Upper lobe of left lung (tissue), 4 donors: ENCODE measurements around the gene HBQ1.

Experiments
- CTCF ChIP-seq, 6 experiments: fragments of 450-650 bp in 4 of 6; fragments of 200-600 bp in 2 of 6; sonication (generic) in 2 of 6; IDR thresholded peaks; one replicate each; pipeline ENCODE4 v1.5.1; 2016 to 2019; ENCODE audit warnings: antibody characterized with exemption in 6 of 6
- EP300 ChIP-seq, 4 donors: sonication (generic); formaldehyde crosslinking; IDR thresholded peaks; one replicate each; pipeline ENCODE4 v1.5.1; 2017; ENCODE audit warnings: antibody characterized with exemption in 4 of 4, control low read depth in 2 of 4
- POLR2A ChIP-seq, 4 donors: fragments of 450-650 bp; IDR thresholded peaks; one replicate each; pipeline ENCODE4 v1.5.1; 2016 to 2017; ENCODE audit warnings: antibody characterized with exemption in 4 of 4, mild to moderate bottlenecking in 2 of 4
- POLR2AphosphoS5 ChIP-seq, 2 donors: sonication (generic); formaldehyde crosslinking; IDR thresholded peaks; one replicate each; pipeline ENCODE4 v1.5.1; 2017; ENCODE audit warnings: antibody characterized with exemption in 2 of 2

DNA sequence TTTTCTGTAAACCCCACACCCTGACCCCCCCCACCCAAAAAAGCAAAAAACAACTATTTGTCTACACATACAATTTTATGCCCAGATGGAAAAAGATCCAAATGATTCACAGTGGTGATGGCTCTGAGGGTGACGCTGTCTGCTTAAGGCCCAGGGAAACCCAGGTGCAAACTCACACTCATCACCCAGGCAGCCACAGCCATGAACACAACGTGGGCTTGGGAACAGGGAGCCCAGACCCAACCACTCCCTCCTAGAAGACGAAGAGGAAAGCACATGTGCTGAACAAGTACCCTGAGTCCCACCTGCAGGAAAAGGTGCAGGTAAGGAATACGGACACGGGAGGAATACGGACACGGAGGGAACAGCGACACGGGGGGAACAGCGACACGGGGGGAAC, 5.4 kb downstream of the HBQ1 start:
- TF ChIP-seq CTCF (IDR thresholded peaks at IDR 0.05) (no peak), POLR2AphosphoS5 (IDR thresholded peaks at IDR 0.05) (no peak), POLR2A (IDR thresholded peaks at IDR 0.05) (no peak), EP300 (IDR thresholded peaks at IDR 0.05) (no peak)
